ENCODE data around the gene SAMD4A. TPM values are rescaled to one million over a fixed set of nuclear protein-coding genes. Genes with fewer than 3 reads are reported as not detected.

The SAMD4A gene
- total RNA-seq, 2 donors from 2014 or later, result 11.2 to 15.3 TPM

- H3K4me1 ChIP-seq, result no peaks in the 10 kb centered on the region
- WGBS, 2 donors, result 77 to 80% methylated on average over 5 to 6 of the region's 6 CpGs
- no peak overlapping the region for H3K4me3 ChIP-seq
- no peaks in the 10 kb centered on the region for H3K27me3 ChIP-seq
- intact Hi-C loops (cut with DNase I), result no loop called here
- H3K36me3 ChIP-seq (replicated peaks in 1 of 2; ENCODE audit: insufficient read depth in 1 of 2, low read depth in 2 of 2), result peaks cover 3 to 9% of the 10 kb centered on the region in 2 donors
- no peaks in the 10 kb centered on the region for H3K9me3 ChIP-seq
- no peak for ATAC-seq
- no peak for DNase-seq
- H3K27ac ChIP-seq, result no peak overlapping the region
- TF ChIP-seq, protein P1, sequence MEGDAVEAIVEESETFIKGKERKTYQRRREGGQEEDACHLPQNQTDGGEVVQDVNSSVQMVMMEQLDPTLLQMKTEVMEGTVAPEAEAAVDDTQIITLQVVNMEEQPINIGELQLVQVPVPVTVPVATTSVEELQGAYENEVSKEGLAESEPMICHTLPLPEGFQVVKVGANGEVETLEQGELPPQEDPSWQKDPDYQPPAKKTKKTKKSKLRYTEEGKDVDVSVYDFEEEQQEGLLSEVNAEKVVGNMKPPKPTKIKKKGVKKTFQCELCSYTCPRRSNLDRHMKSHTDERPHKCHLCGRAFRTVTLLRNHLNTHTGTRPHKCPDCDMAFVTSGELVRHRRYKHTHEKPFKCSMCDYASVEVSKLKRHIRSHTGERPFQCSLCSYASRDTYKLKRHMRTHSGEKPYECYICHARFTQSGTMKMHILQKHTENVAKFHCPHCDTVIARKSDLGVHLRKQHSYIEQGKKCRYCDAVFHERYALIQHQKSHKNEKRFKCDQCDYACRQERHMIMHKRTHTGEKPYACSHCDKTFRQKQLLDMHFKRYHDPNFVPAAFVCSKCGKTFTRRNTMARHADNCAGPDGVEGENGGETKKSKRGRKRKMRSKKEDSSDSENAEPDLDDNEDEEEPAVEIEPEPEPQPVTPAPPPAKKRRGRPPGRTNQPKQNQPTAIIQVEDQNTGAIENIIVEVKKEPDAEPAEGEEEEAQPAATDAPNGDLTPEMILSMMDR (IDR thresholded peaks at IDR 0.05), result no peak
- TF ChIP-seq POLR2A (IDR thresholded peaks at IDR 0.05), result no peak
Observed at GRCh38 chr14:54754116-54754622, 187.2 kb downstream of the SAMD4A start.

DNA sequence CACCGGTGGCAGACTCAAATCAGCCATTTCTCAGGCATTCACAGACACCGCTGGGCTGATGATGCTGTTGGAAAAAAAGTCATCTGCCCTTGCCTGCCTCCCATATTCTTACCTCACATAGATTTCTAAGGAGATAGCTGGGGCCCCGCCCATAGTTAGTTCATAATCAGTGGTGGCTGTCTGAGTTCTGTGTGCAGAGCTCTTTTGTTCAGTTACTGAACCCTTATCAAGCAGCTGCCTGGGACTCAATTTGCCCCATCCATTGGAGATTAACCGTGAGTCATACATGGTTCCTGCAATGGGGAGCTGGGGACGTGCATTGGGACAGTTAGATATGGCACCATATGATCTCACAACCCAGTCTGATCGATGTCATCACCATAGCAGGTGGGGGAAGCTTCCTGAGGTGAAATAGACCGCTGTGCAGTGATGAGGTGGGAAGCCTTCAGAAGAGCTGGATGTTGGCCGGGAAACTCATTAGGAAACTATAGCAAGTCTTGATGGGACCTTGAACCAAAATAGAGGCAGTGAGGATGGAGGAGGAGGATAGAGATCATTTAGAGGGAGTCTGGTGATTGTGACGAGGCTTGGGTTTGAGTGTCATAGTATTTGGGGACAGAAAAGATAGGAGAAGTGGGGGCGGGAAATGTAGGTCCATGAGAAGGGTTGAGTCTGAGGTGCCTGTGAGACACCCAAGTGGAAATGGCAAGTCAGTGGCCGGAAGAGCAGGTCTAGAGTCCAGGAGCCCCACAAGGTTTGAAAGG lies 187.9 kb downstream of the SAMD4A start:
- no peak for TF ChIP-seq POLR2A (IDR thresholded peaks at IDR 0.05)
- TF ChIP-seq, protein P1 (IDR thresholded peaks at IDR 0.05), result no peak
- no peak overlapping the region for H3K4me3 ChIP-seq
- peaks cover 3 to 9% of the 10 kb centered on the region in 2 donors for H3K36me3 ChIP-seq (replicated peaks in 1 of 2; ENCODE audit: insufficient read depth in 1 of 2, low read depth in 2 of 2)
- DNase-seq (no peak), ATAC-seq (no peak)
- H3K27me3 ChIP-seq, result no peaks in the 10 kb centered on the region
- H3K4me1 ChIP-seq, result no peaks in the 10 kb centered on the region
- 83 to 85% methylated on average over 11 of the region's 11 CpGs for WGBS, 2 donors
- no peak overlapping the region for H3K27ac ChIP-seq
- intact Hi-C loops (cut with DNase I), result no loop called here
- H3K9me3 ChIP-seq, result no peaks in the 10 kb centered on the region

DNA sequence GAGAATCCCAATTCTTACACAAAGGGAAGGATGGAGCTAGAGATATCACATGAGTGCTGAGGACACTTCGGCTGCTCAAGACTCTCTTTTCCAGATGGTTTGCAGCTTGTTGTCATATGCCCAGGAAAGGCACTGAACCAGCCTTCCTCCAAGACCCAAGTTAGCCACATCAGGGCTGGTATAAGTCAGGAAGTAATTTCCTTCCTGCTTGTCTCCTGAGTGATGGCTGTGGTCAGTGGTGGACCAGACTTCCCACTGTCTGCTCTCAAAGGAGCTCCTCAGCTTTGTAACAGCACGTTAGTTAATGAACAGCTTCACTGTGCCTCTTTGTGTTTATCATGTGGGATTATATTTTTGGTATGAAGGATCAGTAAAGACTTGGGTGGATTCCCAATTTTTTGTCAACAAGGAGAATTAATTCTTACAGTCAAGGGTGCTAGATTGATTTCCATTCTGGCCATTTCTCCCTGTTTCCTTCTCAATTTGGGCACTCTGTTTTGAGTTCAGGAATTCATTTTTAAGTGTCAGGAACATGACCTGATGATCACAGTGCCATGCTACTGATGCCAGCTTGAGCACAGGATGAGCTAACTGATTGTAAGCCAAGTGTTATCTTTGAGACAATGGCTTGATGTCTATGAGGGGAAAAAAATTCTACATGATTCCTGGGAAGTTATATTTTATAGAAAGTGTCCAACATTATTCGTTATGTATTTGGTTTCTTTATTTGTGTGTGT lies 189.9 kb downstream of the SAMD4A start:
- intact Hi-C loops (cut with DNase I), result no loop called here
- Histone ChIP-seq H3K36me3 (replicated peaks in 1 of 2; ENCODE audit: insufficient read depth in 1 of 2, low read depth in 2 of 2) (peaks cover 3 to 4% of the 10 kb centered on the region in 2 donors), H3K9me3 (no peaks in the 10 kb centered on the region), H3K27ac (no peak overlapping the region), H3K4me1 (no peaks in the 10 kb centered on the region), H3K4me3 (no peak overlapping the region), H3K27me3 (no peaks in the 10 kb centered on the region)
- 66 to 76% methylated on average over 3 of the region's 3 CpGs for WGBS, 2 donors
- no peak for ATAC-seq
- TF ChIP-seq, protein P1 (IDR thresholded peaks at IDR 0.05), result no peak
- no peak for TF ChIP-seq POLR2A (IDR thresholded peaks at IDR 0.05)
- no peak for DNase-seq

GRCh38 chr14:54758041-54758440 lies 191.1 kb downstream of the SAMD4A start:
- no peak for ATAC-seq
- Histone ChIP-seq H3K4me1 (no peaks in the 10 kb centered on the region), H3K36me3 (replicated peaks in 1 of 2; ENCODE audit: insufficient read depth in 1 of 2, low read depth in 2 of 2) (peaks cover 0 to 4% of the 10 kb centered on the region in 2 donors), H3K27ac (no peak overlapping the region), H3K27me3 (no peaks in the 10 kb centered on the region), H3K4me3 (no peak overlapping the region), H3K9me3 (no peaks in the 10 kb centered on the region)
- TF ChIP-seq, protein P1 (IDR thresholded peaks at IDR 0.05), result no peak
- no peak for TF ChIP-seq POLR2A (IDR thresholded peaks at IDR 0.05)
- DNase-seq, result no peak
- intact Hi-C loops (cut with DNase I), result no loop called here
- 88 to 90% methylated on average over 9 of the region's 9 CpGs for WGBS, 2 donors
